NCI-H187 treated with DMSO at 0.1 percent for 48 hours (cell line): ENCODE measurements around the gene CALHM2.
"Not testable (repeated sequence)": the region's sequence is repeated elsewhere in the genome, so short reads cannot be mapped to it uniquely, and the experiment has no call there.

ENCODE experiments used
- DNase-seq: peaks from one replicate; lab custom pipeline; 2025; lab: John Stamatoyannopoulos, UW

The CALHM2 gene

GRCh38 chr10:103449208-103450144 is 2.7 kb downstream of the CALHM2 start:
- no peak for DNase-seq

GRCh38 chr10:103448746-103449145 is 3.4 kb downstream of the CALHM2 start:
- DNase-seq, result no peak

- DNase-seq, result no peak
Measured at GRCh38 chr10:103447187-103447586, 5.0 kb downstream of the CALHM2 start.

GRCh38 chr10:103445767-103446567 is 6.2 kb downstream of the CALHM2 start:
- no peak for DNase-seq

DNA sequence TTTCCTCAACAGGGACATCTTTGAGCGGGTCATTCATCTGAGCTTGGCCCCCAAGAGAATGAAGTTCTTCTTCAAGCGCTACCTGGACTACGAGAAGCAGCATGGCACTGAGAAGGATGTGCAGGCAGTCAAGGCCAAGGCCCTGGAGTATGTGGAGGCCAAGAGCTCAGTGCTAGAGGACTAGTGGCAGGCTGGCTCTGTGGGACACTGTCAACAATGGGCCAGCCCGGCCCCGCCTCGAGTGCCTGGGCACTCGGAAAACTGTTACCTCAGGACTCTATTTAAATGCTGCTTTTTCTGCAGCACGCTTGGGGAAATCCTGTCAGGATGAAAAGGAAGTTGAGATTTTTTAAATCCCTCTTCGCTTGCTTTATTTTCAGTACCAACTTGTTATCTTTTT is 6.8 kb downstream of the CALHM2 start:
- DNase-seq, result no peak

GRCh38 chr10:103444478-103444877 is 7.7 kb downstream of the CALHM2 start:
- no peak for DNase-seq

DNA sequence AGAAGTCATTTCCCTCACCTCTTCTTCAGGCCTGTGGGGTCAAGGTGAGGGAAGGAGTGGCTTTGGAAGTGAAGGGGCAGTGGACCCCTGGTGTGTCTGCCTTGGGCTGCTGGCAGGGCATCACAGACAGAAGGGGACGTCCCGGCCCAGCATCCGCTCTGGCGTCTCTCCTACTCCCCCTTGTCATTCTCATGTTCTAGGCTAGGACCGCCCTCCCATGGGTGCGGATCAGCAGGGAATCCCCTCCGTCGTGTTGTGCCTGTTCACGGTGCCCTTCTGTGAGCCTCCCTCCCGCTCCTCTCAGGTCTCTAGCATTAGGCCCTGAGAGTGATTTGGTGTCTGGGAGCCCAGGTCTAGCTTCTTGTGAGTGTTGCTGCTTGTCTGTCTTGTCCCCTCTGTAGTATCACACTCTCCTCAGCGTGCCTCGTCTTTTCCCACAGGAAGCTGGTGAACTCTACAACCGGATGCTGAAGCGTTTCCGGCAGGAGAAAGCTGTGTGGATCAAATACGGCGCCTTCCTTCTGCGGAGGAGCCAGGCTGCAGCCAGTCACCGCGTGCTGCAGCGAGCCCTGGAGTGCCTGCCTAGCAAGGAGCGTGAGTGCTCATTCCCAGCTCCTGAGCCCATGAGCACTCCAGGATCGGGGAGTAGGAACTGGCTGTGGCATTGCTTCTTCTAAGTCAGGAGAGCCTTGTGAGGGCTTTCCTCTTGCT is 8.5 kb downstream of the CALHM2 start:
- DNase-seq, result no peak

- DNase-seq, result no peak
Measured at GRCh38 chr10:103442031-103442461, 10.1 kb downstream of the CALHM2 start.

DNA sequence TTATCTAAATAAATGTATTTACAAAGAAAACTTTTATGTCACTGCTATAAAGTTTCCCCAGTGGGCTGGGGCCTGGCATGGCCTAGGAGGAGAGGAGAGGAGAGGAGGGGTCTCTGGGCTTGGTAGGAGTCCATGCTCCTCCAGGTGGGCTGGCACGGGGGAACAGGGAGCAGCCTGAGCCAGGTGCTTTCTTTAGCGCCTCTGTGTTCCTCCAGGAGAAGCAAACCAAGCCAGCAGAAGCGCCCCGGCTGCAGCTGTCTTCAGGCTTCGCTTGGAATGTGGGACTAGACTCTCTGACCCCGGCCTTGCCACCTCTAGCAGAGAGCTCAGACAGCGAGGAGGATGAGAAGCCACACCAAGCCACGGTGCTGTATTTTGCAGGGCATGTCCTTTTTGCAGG is 10.6 kb downstream of the CALHM2 start:
- DNase-seq, result no peak

- DNase-seq, result no peak
Measured at GRCh38 chr10:103441206-103441605, 11.0 kb downstream of the CALHM2 start.

GRCh38 chr10:103440416-103440815 is 11.8 kb downstream of the CALHM2 start:
- no peak for DNase-seq

- no peak for DNase-seq
Measured at GRCh38 chr10:103439776-103440175, 12.4 kb downstream of the CALHM2 start.

DNA sequence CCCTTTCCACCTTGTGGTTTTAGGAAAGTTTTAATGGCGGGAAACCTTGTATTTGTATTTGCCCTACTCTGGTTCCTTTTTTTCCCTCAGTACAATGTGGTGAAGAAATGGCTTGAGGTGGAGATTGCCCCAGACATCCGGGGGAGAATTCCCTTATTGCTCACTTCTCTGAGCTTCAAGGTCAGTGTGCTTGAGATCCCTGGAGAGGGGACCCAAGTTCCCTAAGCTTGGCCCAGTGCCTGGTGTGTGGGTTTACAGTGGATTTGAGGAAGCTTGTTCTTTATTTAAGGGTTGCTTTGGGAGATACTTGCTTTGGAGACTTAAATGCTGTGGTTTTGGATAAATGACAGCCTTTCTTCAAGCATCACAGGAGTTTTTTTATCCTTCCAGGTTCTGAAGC is 18.3 kb downstream of the CALHM2 start:
- no peak for DNase-seq

DNA sequence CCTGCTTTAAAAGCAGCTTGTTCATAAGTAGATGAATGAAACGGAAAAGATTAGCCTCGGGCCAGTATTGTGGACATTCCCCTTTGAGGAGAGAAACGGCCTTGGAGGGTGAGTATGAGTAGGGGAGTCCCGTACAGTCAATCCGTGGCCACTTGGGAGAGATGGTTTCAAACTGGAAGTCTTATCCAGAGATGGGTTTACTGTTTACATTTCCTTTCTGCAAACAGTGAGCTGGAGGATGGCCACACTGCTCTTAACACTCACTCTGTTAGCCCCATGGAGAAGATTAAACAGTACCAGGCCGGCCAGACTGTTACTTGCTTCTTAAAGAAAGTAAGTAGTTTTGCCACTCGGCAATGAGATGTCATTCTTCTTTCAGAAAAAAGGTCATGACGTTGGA is 20.3 kb downstream of the CALHM2 start:
- DNase-seq, result no peak

- DNase-seq, result no peak
Measured at GRCh38 chr10:103429647-103430046, 22.5 kb downstream of the CALHM2 start.

- DNase-seq, result no peak
Measured at GRCh38 chr10:103428989-103429643, 23.1 kb downstream of the CALHM2 start.

- no peak for DNase-seq
Measured at GRCh38 chr10:103427866-103428265, 24.3 kb downstream of the CALHM2 start.

GRCh38 chr10:103423748-103424147 is 28.4 kb downstream of the CALHM2 start:
- no peak for DNase-seq

DNA sequence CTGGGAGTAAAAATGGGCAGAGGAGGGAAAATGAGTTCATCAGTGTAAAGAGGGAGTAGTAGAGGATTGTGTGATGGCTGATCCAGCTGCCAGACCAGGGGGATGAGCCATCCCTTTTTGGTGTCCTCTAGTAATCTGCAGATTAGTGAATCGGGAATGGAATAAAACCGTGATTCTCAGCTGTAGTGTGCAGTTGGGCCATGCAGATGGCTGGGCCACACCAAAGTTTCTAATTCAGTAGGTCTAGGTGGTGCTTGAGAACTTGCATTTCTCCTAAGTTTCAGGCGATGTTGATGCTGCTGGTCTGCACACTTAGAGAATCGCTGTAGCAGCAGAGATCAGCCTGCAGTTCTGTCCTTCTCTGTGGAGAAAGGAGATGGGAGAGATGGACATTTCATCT is 33.1 kb downstream of the CALHM2 start:
- DNase-seq, result no peak

- no peak for DNase-seq
Measured at GRCh38 chr10:103417601-103418000, 34.6 kb downstream of the CALHM2 start.

GRCh38 chr10:103417148-103417469 is 35.1 kb downstream of the CALHM2 start:
- not testable (repeated sequence) for DNase-seq
